H1 (cell line): ENCODE results near the gene CERS5. TPM values are rescaled to one million over a fixed set of nuclear protein-coding genes. Genes with fewer than 3 reads are reported as not detected.

ENCODE experiments used
- CTCF ChIA-PET: fragments of 300-600 bp; sonication (Branson Sonifier 250); formaldehyde crosslinking; loops from one replicate; lab custom pipeline; 2021; ENCODE audit not compliant: partially characterized antibody; lab: Charles Lee
- POLR2A ChIA-PET: fragments of 300-600 bp; sonication (Branson Sonifier 250); formaldehyde crosslinking; loops from one replicate; lab custom pipeline; 2021; ENCODE audit warnings: inconsistent platforms; ENCODE audit not compliant: partially characterized antibody; lab: Charles Lee
- DNase-seq, 2 experiments: peaks; one replicate each; pipeline versions ENCODE4 v3.0.0 to v3.0.0-alpha.2; 2010 to 2022; ENCODE audit warnings: low spot score in 2 of 2, low read depth in 1 of 2, mixed read lengths in 1 of 2
- FAIRE-seq: peaks from 2 replicates; lab custom pipeline; 2011; peaks lifted over from hg19 to GRCh38; lab: Jason Lieb, UNC
- H2AFZ ChIP-seq: 2 replicates; pipeline ENCODE4 v1.8.1; 2012; ENCODE audit warnings: low read length, inconsistent platforms
- H2AK5ac ChIP-seq: 2 replicates; pipeline ENCODE4 v1.6.1; 2013; ENCODE audit warnings: low read depth, low read length
- H2BK120ac ChIP-seq: replicated peaks from 2 replicates; pipeline ENCODE3; 2013; ENCODE audit warnings: low read depth, low read length, inconsistent platforms
- H2BK12ac ChIP-seq: 2 replicates; pipeline ENCODE4 v1.6.1; 2013; ENCODE audit warnings: low read depth, low read length
- H2BK15ac ChIP-seq: 2 replicates; pipeline ENCODE4 v1.6.1; 2013; ENCODE audit warnings: low read length
- H2BK20ac ChIP-seq: 2 replicates; pipeline ENCODE4 v1.6.1; 2013; ENCODE audit warnings: low read length
- H2BK5ac ChIP-seq: 2 replicates; pipeline ENCODE4 v1.6.1; 2013; ENCODE audit warnings: low read depth, low read length
- H3K14ac ChIP-seq: 2 replicates; pipeline ENCODE4 v1.6.1; 2013; ENCODE audit warnings: inconsistent platforms; ENCODE audit not compliant: insufficient read length
- H3K18ac ChIP-seq: 2 replicates; pipeline ENCODE4 v1.6.1; 2013; ENCODE audit warnings: low read length; ENCODE audit errors: extremely low read depth
- H3K23ac ChIP-seq: 2 replicates; pipeline ENCODE4 v1.6.1; 2013; ENCODE audit warnings: inconsistent platforms; ENCODE audit not compliant: insufficient read length
- H3K23me2 ChIP-seq: 2 replicates; pipeline ENCODE4 v1.6.1; 2013; ENCODE audit warnings: low read depth, low read length
- H3K27ac ChIP-seq: 2 replicates; pipeline ENCODE4 v1.6.1; 2011; ENCODE audit warnings: low read depth, low read length, inconsistent platforms
- H3K27me3 ChIP-seq, 4 experiments: replicated peaks in 1 of 4; 1 replicate in 1 of 4; 2 replicates in 3 of 4; pipeline versions ENCODE4 v1.6.1 to v1.8.1; 2011 to 2013; ENCODE audit warnings: low read length in 3 of 4, mild to moderate bottlenecking in 3 of 4, inconsistent platforms in 2 of 4, mixed read lengths in 2 of 4, moderate library complexity in 1 of 4; ENCODE audit not compliant: control insufficient read depth in 3 of 4, insufficient read depth in 3 of 4; ENCODE audit errors: extremely low read depth in 1 of 4
- H3K36me3 ChIP-seq, 4 experiments: 2 replicates each; pipeline versions ENCODE4 v1.6.1 to v1.8.1; 2011 to 2013; ENCODE audit warnings: mild to moderate bottlenecking in 4 of 4, low read length in 3 of 4, moderate library complexity in 2 of 4, control low read depth in 1 of 4, inconsistent platforms in 1 of 4; ENCODE audit not compliant: insufficient read depth in 4 of 4, control insufficient read depth in 2 of 4
- H3K4ac ChIP-seq: replicated peaks from 2 replicates; pipeline ENCODE3; 2013; ENCODE audit warnings: low read length, low read depth, mixed read lengths, inconsistent platforms; ENCODE audit not compliant: insufficient read length
- H3K4me1 ChIP-seq, 4 experiments: replicated peaks in 1 of 4; 1 replicate in 1 of 4; 2 replicates in 3 of 4; pipeline versions ENCODE4 v1.6.1 to v1.8.1; 2011 to 2013; ENCODE audit warnings: low read length in 3 of 4, inconsistent platforms in 2 of 4, mixed read lengths in 1 of 4; ENCODE audit not compliant: insufficient read depth in 4 of 4, control insufficient read depth in 3 of 4
- H3K4me2 ChIP-seq, 2 experiments: 2 replicates each; pipeline versions ENCODE4 v1.6.1 to v1.8.1; 2011 to 2013; ENCODE audit warnings: low read depth in 2 of 2, low read length in 2 of 2, control low read depth in 1 of 2, inconsistent platforms in 1 of 2, mild to moderate bottlenecking in 1 of 2; ENCODE audit not compliant: insufficient read depth in 1 of 2
- H3K4me3 ChIP-seq, 4 experiments: fragments of 200-600, 300-600 bp in 1 of 4; sonication (generic), shearing (Covaris generic), sonication (Bioruptor Twin) in 1 of 4; 2 replicates each; pipeline versions ENCODE4 v1.5.1 to v1.8.1; 2011 to 2016; ENCODE audit warnings: low read length in 4 of 4, low read depth in 3 of 4, control low read depth in 2 of 4, inconsistent platforms in 2 of 4, mild to moderate bottlenecking in 2 of 4, mixed read lengths in 1 of 4, moderate library complexity in 1 of 4; ENCODE audit not compliant: insufficient read depth in 2 of 4; ENCODE audit errors: extremely low read depth in 1 of 4
- H3K56ac ChIP-seq: replicated peaks from 2 replicates; pipeline ENCODE3; 2013; ENCODE audit warnings: low read depth, mild to moderate bottlenecking, mixed read lengths, low read length, inconsistent platforms; ENCODE audit not compliant: insufficient read length
- H3K79me1 ChIP-seq: 2 replicates; pipeline ENCODE4 v1.6.1; 2013; ENCODE audit warnings: low read depth, low read length, control low read depth
- H3K79me2 ChIP-seq, 2 experiments: 2 replicates each; pipeline versions ENCODE4 v1.6.1 to v1.8.1; 2012 to 2013; ENCODE audit warnings: low read length in 2 of 2, mild to moderate bottlenecking in 2 of 2, inconsistent platforms in 1 of 2; ENCODE audit not compliant: insufficient read depth in 2 of 2, control insufficient read depth in 1 of 2
- H3K9ac ChIP-seq, 4 experiments: replicated peaks in 1 of 4; 1 replicate in 1 of 4; 2 replicates in 3 of 4; pipeline versions ENCODE4 v1.6.1 to v1.8.1; 2011 to 2013; ENCODE audit warnings: low read depth in 3 of 4, low read length in 3 of 4, control low read depth in 2 of 4, mild to moderate bottlenecking in 2 of 4, moderate library complexity in 2 of 4, inconsistent platforms in 1 of 4; ENCODE audit errors: extremely low read depth in 1 of 4
- H3K9me3 ChIP-seq, 2 experiments: 2 replicates each; pipeline versions ENCODE4 v1.6.1 to v1.8.1; 2012 to 2013; ENCODE audit warnings: mild to moderate bottlenecking in 2 of 2, moderate library complexity in 2 of 2, control low read depth in 1 of 2, inconsistent platforms in 1 of 2, low read depth in 1 of 2, low read length in 1 of 2, mixed read lengths in 1 of 2; ENCODE audit not compliant: insufficient read depth in 2 of 2
- H4K20me1 ChIP-seq, 2 experiments: replicated peaks in 1 of 2; 2 replicates each; pipeline versions ENCODE3 to v1.8.1; 2011 to 2013; ENCODE audit warnings: inconsistent platforms in 2 of 2, low read length in 2 of 2, mild to moderate bottlenecking in 1 of 2; ENCODE audit not compliant: insufficient read depth in 2 of 2, control insufficient read depth in 1 of 2
- H4K5ac ChIP-seq: 2 replicates; pipeline ENCODE4 v1.6.1; 2013; ENCODE audit warnings: low read length, low read depth, mixed read lengths, inconsistent platforms; ENCODE audit not compliant: insufficient read length
- H4K8ac ChIP-seq: 2 replicates; pipeline ENCODE4 v1.8.0; 2013; ENCODE audit warnings: mild to moderate bottlenecking, moderate library complexity, low read length, inconsistent platforms; ENCODE audit not compliant: insufficient read depth; ENCODE audit errors: extremely low read depth
- H4K91ac ChIP-seq: replicated peaks from 2 replicates; pipeline ENCODE3; 2013; ENCODE audit warnings: low read length, mixed read lengths, inconsistent platforms; ENCODE audit not compliant: insufficient read length
- ASH2L ChIP-seq: fragments of 200-600, 300-600 bp; sonication (generic); IDR thresholded peaks from one replicate; pipeline ENCODE4 v1.7.1; 2017; ENCODE audit warnings: low read length
- CREB1 ChIP-seq: IDR thresholded peaks from 2 replicates; pipeline ENCODE4 v1.6.1; 2012; ENCODE audit warnings: inconsistent platforms
- CTBP2 ChIP-seq: IDR thresholded peaks from 2 replicates; pipeline ENCODE4 v1.7.0; 2011; ENCODE audit warnings: borderline replicate concordance, mild to moderate bottlenecking, moderate library complexity, mixed read lengths, low read length; ENCODE audit not compliant: insufficient read depth, insufficient read length
- GABPA ChIP-seq: IDR thresholded peaks from 2 replicates; pipeline ENCODE4 v1.6.1; 2011; ENCODE audit warnings: mild to moderate bottlenecking, low read length, moderate library complexity, borderline replicate concordance; ENCODE audit not compliant: insufficient read depth
- HDAC2 ChIP-seq, 2 experiments: fragments of 300-600 bp in 1 of 2; sonication (generic) in 1 of 2; IDR thresholded peaks; 2 replicates each; pipeline ENCODE4 v1.6.1; 2011 to 2012; ENCODE audit warnings: low read depth in 2 of 2, low read length in 2 of 2, mild to moderate bottlenecking in 2 of 2, moderate library complexity in 2 of 2, borderline replicate concordance in 1 of 2, inconsistent platforms in 1 of 2
- HDAC6 ChIP-seq: IDR thresholded peaks from one replicate; pipeline ENCODE4 v1.7.1; 2012; ENCODE audit warnings: low read depth, mild to moderate bottlenecking, inconsistent platforms, low read length, moderate library complexity
- MAX ChIP-seq: IDR thresholded peaks from 2 replicates; pipeline ENCODE4 v1.6.1; 2012; ENCODE audit warnings: inconsistent platforms
- NRF1 ChIP-seq: IDR thresholded peaks from 2 replicates; pipeline ENCODE4 v1.6.1; 2011; ENCODE audit warnings: mild to moderate bottlenecking, low read depth, low read length, improper control_type of control experiment
- POU5F1 ChIP-seq: IDR thresholded peaks from 2 replicates; pipeline ENCODE4 v1.6.1; 2011; ENCODE audit warnings: low read depth, mild to moderate bottlenecking, low read length, moderate library complexity
- SIN3A ChIP-seq, 2 experiments: IDR thresholded peaks in 1 of 2; conservative IDR thresholded peaks in 1 of 2; 2 replicates each; pipeline ENCODE4 v1.6.1; 2011 to 2012; ENCODE audit warnings: low read length in 2 of 2, improper control_type of control experiment in 1 of 2, low read depth in 1 of 2, mild to moderate bottlenecking in 1 of 2
- SIRT6 ChIP-seq: IDR thresholded peaks from one replicate; pipeline ENCODE4 v1.7.1; 2012; ENCODE audit warnings: low read length, inconsistent platforms
- SP1 ChIP-seq: IDR thresholded peaks from 2 replicates; pipeline ENCODE4 v1.6.1; 2011; ENCODE audit warnings: low read depth, low read length
- polyA plus RNA-seq, 7 experiments: library from polyadenylated mRNA; depleted of rRNA in 3 of 7; stranded (reverse) in 5 of 7; unstranded in 2 of 7; fragments of >200 nt in 5 of 7; fragments of 200-250 nt in 2 of 7; gene quantifications; 1 replicate in 5 of 7; 2 replicates in 1 of 7; 4 replicates in 1 of 7; pipeline versions ENCODE4 v1.2.1 to v1.2.3, GENCODE V29; 2011 to 2013; ENCODE audit warnings: missing spikeins in 2 of 7, mixed read lengths in 2 of 7
- total RNA-seq: library from RNA; stranded (reverse); fragmentation: NEBNext Ultra II Directional; extraction: Animal tissue kit (Norgen Biotek cat#: 25700); gene quantifications from 2 replicates; pipeline ENCODE4 v1.2.1, GENCODE V29; 2021

Gene CERS5
- total and polyA plus RNA-seq, 2 of the 8 experiments (the other 6 are each of a cell fraction or from before 2014, with no cell fraction given) = 69.2 to 119 TPM

- no peak overlapping the region for H3K18ac ChIP-seq
- peaks cover 0 to 69% of the 10 kb centered on the region in 2 experiments; a peak in 3 of 4 replicates for H3K79me2 ChIP-seq
- no peak overlapping the region for H4K5ac ChIP-seq
- peaks cover 0 to 4% (median 0%) of the 10 kb centered on the region in 4 experiments; a peak in 1 of 8 replicates for H3K36me3 ChIP-seq
- no peaks in the 10 kb centered on the region for H3K23me2 ChIP-seq
- H2BK20ac ChIP-seq = no peak overlapping the region
- H4K91ac ChIP-seq = no peak overlapping the region
- H3K79me1 ChIP-seq = peaks cover 2% of the 10 kb centered on the region; the same call in 1 of the 2 replicates
- no peak overlapping the region for H2AFZ ChIP-seq
- no peak overlapping the region for H3K23ac ChIP-seq
- no peak overlapping the region for H2BK120ac ChIP-seq
- H3K14ac ChIP-seq = no peak overlapping the region
- no peaks in the 10 kb centered on the region for H3K9me3 ChIP-seq
- H3K4me2 ChIP-seq = no peak overlapping the region
- H4K8ac ChIP-seq = no peak overlapping the region
- H3K56ac ChIP-seq = no peak overlapping the region
- DNase-seq = no peak
- CTCF ChIA-PET = interaction anchor here (1.0 to 1.2 kb wide), 4 partner anchors 12 to 82 kb away, joined by 3 to 6 read pairs (median 5); no protein-coding TSS in a partner anchor
- no peak overlapping the region for H3K27ac ChIP-seq
- POLR2A ChIA-PET = interaction anchor here (0.5 to 3.3 kb wide), 6 partner anchors 9 to 317 kb away, joined by 3 to 20 read pairs (median 4); partner anchors contain the start of genes CERS5 and SMARCD1
- FAIRE-seq = no peak
- peaks cover 2% of the 10 kb centered on the region in 2 experiments for H4K20me1 ChIP-seq
- no peaks in the 10 kb centered on the region for H3K4me1 ChIP-seq
- H2BK12ac ChIP-seq = no peak overlapping the region
- no peaks in the 10 kb centered on the region for H3K27me3 ChIP-seq
- H2BK5ac ChIP-seq = no peak overlapping the region
- no peak overlapping the region for H3K4ac ChIP-seq
- H3K4me3 ChIP-seq = no peak overlapping the region
- H3K9ac ChIP-seq = no peak overlapping the region
- no peak overlapping the region for H2AK5ac ChIP-seq
- no peak overlapping the region for H2BK15ac ChIP-seq
- no peak for TF ChIP-seq HDAC6
- TF ChIP-seq SIRT6 = no peak
- TF ChIP-seq MAX = no peak
- no peak for TF ChIP-seq ASH2L
- no peak for TF ChIP-seq HDAC2 (IDR thresholded peaks at IDR 0.05; ENCODE audit: borderline replicate concordance in 1 of 2, low read depth in 2 of 2, low read length in 2 of 2)
- TF ChIP-seq NRF1 = no peak
- TF ChIP-seq POU5F1 = no peak
- no peak for TF ChIP-seq GABPA
- TF ChIP-seq CREB1 = no peak
- no peak for TF ChIP-seq SIN3A (conservative IDR thresholded peaks at IDR 0.05 in 1 of 2, IDR thresholded peaks at IDR 0.05 in 1 of 2; ENCODE audit: low read depth in 1 of 2, low read length in 2 of 2)
- TF ChIP-seq CTBP2 = no peak
- TF ChIP-seq SP1 = no peak
Observed at GRCh38 chr12:50156641-50157040, 10.5 kb downstream of the CERS5 start.
